HG03571 (cell line): ENCODE measurements around the gene ZNF827.

Experiments
- ATAC-seq: cut with Tn5 transposase; IDR thresholded peaks from one replicate; pipeline ENCODE4 v1.9.1; 2021; ENCODE audit not compliant: unreplicated experiment

ZNF827 gene

GRCh38 chr4:145770124-145770523 is 168.5 kb downstream of the ZNF827 start:
- ATAC-seq, result no peak

DNA sequence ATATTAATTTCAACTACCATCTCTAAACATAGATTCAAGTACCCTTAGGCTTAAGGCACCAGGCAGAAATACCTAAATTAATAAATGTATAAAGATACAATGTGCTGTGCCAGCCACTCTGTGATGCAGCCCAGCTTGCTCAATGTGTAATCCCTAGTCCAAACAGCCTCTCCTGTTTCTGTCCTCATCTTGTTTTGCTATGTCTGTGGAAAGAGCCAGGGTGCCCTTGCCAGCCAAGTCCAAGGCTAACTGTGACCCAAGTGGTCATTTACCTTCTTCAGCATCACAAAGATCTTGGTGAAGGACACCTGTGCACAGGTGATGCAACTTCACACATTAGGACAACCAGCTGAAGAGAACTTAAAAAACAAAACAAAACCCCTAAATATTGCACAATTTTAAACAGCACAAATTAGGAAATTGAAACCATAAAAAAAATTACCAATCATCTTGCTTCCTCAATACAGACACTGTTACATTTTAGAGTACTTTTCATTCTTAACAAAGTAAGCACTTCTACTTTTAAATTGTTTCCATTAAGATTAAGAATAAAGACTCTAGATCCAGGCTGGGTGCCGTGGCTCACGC is 169.1 kb downstream of the ZNF827 start:
- no peak for ATAC-seq

GRCh38 chr4:145766273-145766672 is 172.3 kb downstream of the ZNF827 start:
- ATAC-seq, result no peak

DNA sequence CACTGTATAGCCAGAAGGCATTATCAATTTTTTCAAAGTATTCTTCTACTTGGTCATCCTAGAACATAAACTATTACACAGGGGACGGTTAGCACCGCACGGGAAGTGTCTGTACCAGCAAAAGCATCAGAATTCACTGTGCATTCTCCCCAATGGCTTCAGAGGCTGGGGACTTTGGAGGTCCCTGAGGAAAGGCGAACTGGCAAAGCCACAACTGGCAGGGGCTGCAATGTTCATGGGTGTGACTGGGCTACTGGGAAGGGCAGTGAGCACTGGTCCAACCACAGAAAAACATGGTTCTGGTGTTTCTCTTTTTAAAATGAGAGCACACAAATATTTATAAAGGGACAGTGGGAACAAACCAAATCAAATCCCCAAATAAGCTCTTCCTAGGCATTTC is 175.2 kb downstream of the ZNF827 start:
- no peak for ATAC-seq

GRCh38 chr4:145762719-145763118 is 175.9 kb downstream of the ZNF827 start:
- ATAC-seq, result no peak

GRCh38 chr4:145760961-145761929 is 177.4 kb downstream of the ZNF827 start:
- ATAC-seq, result no peak

DNA sequence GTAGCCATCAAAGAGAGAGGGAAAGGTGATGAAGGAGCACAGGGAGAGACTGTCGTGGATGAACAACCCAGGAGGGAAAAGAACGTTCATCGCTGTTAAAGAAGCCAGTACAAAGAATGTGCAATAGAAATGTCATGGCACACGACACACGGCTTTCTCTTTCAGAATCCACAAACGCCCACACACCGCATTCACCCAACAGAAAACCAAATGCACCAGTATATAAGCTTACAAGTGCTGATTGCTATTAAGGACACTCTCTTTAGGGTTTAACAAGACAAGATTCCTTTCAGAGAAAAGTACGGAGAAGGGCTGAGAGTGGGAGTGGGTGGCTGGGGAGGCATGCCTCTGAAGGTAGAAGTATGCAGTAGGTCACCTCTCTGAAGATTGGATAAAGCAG is 178.4 kb downstream of the ZNF827 start:
- no peak for ATAC-seq

DNA sequence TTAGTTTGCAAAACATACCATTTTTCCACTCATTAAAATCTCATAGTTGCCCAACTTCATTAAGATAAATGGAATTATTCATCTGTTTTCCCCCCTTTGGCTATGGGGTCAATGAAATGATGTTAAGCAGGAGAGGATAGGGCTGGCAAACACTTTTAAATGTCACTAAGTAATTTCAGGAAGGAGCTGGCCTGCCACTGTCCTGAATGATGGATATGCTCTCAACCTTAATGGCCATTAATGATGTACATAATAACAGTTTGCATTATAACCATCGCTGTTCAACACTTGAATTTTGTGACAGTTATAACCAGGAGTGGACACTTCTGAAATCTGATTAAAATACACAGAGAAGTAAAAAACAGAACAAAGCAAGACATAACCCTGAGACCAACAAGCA is 181.4 kb downstream of the ZNF827 start:
- ATAC-seq, result no peak

GRCh38 chr4:145756244-145756643 is 182.4 kb downstream of the ZNF827 start:
- no peak for ATAC-seq

DNA sequence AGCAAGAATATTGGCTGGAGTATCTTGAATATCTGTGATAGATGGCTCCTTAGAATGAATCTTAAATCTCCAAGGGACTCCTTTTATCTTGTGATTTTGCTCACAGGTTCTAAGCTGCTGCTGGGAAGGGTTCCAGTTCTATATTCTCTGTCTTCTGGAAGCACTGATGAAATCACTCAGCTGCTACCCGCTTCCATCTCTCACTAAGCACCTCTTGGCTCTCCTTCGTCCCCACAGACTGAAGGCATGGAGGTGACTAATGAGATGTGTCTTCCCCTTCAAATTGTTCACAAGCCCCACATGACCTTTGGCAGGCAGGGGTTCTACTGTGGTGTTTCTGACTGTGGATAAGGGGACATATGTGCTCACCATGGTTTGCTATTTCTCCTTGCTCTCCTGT is 182.8 kb downstream of the ZNF827 start:
- ATAC-seq, result no peak

- ATAC-seq, result no peak
Observed at GRCh38 chr4:145743641-145744040, 195.0 kb downstream of the ZNF827 start.

DNA sequence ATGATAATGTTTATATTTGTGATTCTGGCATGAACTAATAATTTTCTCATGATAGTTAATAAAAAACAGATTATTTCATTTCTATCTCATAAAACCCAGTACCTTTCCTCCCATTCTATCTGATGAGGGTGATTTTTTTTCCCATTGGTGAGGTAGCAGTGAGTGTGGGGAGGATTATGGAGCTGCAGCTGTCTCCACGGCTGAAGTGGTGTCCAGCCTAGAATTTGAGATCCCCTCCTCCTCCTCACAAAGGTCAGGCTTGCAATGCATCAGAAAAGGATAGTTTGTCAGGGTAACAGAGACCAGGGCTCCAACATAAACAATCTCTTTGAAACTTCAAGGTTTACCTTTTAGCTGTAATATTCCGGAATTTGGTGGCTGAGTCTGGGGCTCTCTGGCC is 197.8 kb downstream of the ZNF827 start:
- no peak for ATAC-seq

DNA sequence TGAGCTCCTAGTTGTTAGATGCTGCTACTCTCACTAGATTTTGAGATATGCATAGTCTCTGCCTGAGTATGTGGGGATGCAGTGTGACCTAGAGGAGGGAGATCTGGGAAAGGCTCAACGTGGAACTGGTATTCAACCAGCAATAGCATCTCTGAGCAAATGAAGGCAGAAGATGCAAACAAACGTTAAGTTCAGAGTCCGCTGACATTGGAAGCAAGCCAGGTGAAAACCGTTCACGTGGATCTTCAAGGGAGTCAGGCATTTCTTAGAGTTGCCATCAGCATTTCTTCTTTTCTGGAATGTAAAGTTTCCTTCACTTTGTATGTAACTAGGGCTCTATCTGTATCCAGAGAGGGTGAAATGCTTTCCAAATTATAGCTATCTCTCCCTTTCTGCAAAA is 198.8 kb downstream of the ZNF827 start:
- ATAC-seq, result no peak

- ATAC-seq, result no peak
Observed at GRCh38 chr4:145736241-145736831, 202.3 kb downstream of the ZNF827 start.

DNA sequence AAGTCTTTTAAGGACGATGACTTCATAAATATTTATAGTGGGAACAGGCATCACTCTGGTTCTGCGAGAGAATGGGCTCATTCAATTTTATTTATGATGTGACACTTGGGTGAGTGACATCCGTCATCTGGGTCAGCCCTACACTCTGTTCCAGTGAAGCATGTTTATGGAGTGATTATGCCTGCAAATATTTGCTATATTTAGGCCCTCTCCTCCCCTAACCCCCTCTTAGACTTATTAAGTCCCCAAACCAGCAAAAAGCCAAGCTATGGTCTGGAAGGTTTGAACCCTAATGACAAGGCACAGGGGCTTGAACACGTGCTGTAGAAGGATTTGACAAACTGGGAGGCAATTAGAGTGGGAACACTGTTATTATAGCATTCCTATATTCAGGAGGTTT is 202.8 kb downstream of the ZNF827 start:
- ATAC-seq, result no peak

DNA sequence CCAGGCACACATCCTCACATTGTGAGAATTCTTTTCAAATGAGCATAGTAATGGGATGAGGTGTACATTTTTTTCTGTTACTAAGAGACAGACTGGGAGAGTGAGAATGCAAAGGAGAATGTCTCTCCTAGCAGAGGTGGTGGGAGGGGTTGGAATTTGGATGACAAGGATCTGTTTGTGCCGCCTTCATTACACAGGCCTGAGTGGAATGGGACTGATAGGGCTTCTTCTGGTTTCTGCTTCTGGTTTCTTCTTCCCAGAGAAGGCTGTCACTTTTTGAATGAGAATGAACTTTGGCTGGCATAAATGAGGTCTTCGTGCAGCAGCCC is 203.3 kb downstream of the ZNF827 start:
- ATAC-seq, result no peak

DNA sequence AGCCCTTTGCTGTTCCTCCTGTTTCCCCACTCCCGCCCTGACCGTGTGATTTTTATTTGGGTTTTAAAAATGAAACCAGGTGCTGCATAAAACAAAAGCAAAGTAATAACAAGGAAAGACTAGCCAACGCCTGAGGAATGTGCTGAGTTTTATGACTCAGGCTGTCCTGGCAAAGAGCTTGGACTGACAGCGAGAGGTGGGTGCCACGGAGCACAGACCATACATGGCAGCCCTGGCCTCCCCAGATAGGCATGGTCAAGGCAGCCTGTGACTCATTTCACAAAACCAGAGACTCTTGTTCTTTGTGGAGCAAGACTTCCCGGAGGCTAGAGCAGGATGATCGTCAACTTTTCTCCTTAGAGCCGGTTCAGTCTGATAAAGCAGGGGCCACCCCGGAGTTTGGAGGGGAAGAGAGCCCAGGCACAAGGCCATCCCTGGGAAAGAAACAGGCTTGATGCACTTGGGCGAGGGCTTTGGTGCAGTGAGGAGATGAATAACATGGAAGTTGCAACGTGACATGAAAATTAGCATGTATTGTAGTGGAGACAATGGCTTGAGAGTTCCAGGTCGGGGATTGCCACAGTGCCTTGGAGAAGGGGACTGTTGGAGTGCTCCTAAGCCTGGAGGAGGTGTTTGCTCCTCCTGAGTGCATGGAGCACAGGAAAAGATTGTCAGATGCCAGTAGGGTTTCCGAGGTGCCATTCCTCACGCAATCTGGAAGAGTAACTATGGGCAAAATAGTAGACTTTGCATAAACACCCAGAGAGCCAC is 203.9 kb downstream of the ZNF827 start:
- peak; percentile 42 for ATAC-seq

GRCh38 chr4:145734031-145734430 is 204.6 kb downstream of the ZNF827 start:
- ATAC-seq, result no peak

GRCh38 chr4:145732895-145733880 is 205.4 kb downstream of the ZNF827 start:
- ATAC-seq, result peak; percentile 91
